Pulmonary artery endothelial cell (primary cell): ENCODE results near the gene RPS6KB2. TPM values are rescaled to one million over a fixed set of nuclear protein-coding genes. Genes with fewer than 3 reads are reported as not detected.
"Not testable (repeated sequence)": the region's sequence is repeated elsewhere in the genome, so short reads cannot be mapped to it uniquely, and the experiment has no call there.

Experiments used
- DNase-seq: peaks from one replicate; pipeline ENCODE4 v3.0.0-alpha.2; 2011; ENCODE audit warnings: low read depth, low spot score
- total RNA-seq: library from RNA; depleted of rRNA; stranded (reverse); fragments of >200 nt; gene quantifications from 2 replicates; pipeline ENCODE4 v1.2.3, GENCODE V29; 2014

RPS6KB2 gene
- total RNA-seq, 1 donor from 2014 or later, result 54.3 TPM

DNA sequence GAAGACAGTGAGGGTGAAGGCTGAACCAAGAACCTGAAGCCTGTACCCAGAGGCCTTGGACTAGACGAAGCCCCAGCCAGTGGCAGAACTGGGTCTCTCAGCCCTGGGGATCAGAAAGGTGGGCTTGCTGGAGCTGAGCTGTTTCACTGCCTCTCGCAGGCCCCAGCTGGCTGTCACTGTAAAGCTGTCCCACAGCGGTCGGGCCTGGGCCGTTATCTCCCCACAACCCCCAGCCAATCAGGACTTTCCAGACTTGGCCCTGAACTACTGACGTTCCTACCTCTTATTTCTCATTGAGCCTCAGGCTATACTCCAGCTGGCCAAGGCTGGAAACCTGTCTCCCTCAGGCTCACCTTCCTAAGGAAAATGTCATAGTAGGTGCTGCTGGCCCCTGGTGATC is 30.8 kb upstream of the RPS6KB2 start:
- DNase-seq, result no peak

DNA sequence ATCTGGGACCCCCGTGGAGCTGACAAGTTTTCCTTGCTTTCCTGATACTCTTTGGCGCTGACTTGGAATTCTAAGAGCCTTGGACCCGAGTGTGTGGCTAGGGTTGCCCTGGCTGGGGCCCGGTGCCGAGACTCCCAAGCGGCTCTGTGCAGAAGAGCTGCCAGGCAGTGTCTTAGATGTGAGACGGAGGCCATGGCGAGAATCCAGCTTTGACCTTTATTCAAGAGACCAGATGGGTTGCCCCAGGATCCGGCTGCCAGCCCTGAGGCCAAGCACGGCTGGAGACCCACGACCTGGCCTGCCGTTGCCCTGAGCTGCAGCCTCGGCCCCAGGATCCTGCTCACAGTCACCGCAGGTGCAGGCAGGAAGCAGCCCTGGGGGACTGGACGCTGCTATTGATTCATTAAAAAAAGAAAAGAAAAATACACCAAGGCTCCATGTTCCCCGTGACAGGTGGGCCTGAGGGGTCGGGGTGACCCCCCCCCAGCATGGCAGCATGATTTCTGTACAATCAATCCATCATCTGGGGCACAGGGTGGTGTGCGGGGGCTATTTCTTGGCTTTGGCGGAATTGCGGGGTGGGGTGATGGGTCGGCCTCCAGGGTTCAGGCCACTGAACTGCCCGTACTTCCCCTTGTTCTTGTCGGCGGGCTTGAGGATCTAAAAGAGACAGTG is 30.2 kb upstream of the RPS6KB2 start:
- no peak for DNase-seq

DNA sequence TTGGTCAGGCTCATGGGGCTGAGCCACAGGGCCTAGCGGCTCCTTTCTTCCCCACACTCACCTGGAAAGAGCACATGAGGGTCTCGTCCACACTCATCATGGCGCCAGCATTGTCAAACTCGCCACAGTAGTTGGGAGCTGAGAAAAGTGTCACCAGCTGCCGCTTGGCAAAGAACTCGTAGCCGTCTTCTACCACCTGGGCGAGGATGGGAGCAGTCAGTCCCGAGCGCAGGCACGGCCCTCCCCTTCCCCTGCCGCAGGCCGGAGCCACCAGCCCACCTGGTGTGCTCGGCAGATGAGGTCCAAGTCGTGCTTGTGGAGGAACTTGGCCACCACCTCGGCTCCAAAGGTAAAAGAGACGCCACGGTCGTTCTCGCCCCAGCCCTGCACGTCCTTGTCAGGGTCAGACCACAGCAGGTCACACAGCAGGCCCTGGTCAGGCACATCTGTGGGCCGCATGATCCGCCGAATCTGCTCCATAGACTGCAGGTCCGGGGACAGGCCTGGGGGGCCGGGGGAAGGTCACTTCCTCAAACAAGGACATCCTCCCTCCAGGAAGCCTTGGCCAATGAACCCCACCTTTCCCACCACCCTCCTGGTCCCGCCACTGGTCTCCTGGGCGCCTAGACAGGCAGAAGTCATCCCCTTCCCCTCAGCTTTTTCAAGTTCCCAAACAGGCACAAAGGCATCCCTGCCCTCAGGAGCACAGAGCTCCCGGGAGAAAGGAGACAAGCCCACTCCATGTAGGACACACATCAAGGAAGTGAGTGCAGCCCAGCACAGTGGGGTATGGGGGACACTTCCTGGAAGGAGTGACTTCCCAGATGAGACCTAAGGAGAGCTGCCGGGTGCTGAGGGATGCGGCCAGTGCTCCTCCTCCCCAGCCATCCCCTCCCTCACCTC is 29.4 kb upstream of the RPS6KB2 start:
- no peak for DNase-seq

DNA sequence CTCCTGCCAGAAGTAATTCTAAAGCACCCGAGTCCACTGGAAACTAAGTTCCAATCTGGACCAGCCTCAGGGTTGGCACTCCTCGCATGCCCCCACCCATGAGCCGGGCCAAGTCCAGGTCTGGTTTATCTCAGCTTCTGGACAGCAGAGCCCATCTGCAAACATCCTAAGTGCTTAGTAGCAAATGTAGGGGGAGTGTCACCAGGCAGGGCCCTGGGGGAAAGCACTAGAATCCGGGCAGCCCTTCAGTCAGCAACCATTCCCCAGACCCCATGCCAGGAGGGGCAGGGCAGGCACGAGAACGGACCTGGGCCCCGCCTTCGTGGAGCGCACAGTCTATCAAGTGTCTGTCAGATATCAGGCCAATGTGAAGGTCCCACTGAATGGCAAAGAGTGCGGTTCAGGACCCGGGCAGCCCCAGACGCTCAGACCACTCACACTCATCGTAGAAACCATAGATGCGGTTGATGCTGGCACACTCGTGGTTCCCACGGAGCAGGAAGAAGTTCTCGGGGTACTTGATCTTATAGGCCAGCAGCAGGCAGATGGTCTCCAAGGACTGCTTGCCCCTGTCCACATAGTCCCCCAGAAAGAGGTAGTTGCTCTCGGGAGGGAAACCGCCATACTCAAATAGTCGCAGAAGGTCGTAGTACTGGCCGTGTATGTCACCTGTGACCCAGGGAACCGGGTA is 27.9 kb upstream of the RPS6KB2 start:
- no peak for DNase-seq

GRCh38 chr11:67400942-67401494 is 27.3 kb upstream of the RPS6KB2 start:
- DNase-seq, result no peak

GRCh38 chr11:67401495-67402191 is 26.7 kb upstream of the RPS6KB2 start, which contains the start of gene PPP1CA:
Gene PPP1CA, minus strand, starts transcription at chr11:67401858. Its CDS starts 76 bp downstream, at chr11:67401782.
- DNase-seq, result peak; percentile 51

- DNase-seq, result not testable (repeated sequence)
These were observed 26.0 kb upstream of the RPS6KB2 start for GRCh38 chr11:67402192-67402839.

DNA sequence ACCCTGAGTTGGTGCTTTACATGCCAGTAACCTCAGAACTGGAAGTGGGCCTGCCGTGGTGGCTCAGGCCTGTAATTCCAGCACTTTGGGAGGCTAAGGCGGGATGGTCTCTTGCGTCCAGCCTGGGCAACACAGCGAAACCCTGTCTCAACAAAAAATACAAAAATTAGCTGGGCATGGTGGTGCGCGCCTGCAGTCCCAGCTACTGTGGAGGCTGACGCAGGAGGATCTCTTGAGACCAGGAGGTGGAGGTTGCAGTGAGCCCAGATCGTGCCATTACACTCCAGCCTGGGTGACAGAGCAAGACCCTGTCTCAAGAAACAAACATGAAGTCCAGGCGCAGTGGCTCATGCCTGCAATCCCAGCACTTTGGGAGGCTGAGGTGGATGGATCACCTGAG is 25.2 kb upstream of the RPS6KB2 start:
- DNase-seq, result not testable (repeated sequence)

DNA sequence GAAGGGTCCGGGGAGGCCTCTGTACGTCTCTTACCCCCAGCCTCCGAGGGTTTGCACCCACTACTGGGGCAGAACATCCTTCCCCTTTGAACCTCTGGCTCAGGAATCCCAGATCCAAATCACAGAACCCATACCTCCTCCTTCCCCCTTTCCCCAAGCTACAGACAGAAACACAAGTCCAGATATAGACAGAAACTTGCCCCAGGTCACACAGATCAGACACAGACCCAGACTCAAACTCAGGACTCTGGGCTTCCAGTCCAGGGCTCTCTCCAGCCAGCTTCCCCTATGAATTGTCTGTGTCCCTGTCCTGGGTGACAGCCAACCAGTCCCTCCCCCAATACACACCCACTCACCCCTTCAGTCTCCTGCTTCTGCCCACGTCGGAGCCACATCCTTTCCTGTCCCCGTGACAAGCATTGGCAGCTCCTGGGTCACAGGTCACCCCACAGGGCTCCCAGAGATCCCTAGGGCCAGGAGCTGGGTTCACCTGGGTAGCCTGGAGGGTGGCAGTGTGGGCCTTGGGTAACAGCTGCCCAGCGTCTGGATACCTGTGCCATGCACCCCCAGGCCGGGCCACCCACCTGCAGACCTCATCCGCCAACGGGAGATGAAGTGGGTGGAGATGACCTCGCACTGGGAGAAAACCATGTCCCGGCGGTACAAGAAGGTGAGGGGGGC is 23.6 kb upstream of the RPS6KB2 start:
- DNase-seq, result no peak

DNA sequence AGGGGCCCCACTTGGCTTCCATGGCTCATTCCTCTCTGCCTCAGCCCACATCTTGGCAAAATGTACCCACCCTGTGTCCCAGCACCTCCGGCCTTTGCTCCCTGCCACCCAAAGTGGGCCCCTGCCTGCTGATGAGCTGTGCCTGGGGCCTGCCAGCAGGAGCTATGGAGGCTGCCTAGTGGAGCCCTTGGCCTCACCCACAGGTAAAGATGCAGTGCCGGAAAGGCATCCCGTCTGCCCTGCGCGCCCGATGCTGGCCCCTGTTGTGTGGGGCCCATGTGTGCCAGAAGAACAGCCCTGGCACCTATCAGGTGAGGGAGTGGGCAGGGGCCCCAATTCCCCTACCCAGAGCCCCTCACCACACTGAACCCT is 23.1 kb upstream of the RPS6KB2 start:
- no peak for DNase-seq

GRCh38 chr11:67405688-67406339 is 22.5 kb upstream of the RPS6KB2 start:
- no peak for DNase-seq

DNA sequence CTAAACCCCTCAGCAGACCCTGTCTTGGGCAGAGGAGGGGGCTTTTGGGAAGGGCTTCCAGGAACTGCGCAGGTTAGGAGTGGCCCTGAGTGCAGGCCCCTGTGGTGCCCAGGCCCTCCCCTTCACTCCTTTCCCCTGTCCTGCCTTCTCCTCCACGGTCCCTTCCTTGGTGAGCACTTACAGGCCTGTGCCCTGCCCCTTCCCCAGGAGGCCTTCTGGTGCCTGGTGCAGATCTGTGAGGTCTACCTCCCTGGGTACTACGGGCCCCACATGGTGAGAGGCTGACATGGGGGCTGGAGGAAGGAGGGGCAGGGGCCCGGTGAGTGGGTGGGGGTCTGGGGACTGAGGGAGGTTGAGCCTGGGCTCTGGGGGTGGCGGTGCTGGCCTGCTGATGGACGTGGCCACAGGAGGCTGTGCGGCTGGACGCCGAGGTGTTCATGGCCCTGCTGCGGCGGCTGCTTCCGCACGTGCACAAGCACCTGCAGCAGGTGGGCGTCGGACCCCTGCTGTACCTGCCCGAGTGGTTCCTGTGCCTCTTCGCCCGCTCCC is 21.8 kb upstream of the RPS6KB2 start:
- DNase-seq, result no peak

DNA sequence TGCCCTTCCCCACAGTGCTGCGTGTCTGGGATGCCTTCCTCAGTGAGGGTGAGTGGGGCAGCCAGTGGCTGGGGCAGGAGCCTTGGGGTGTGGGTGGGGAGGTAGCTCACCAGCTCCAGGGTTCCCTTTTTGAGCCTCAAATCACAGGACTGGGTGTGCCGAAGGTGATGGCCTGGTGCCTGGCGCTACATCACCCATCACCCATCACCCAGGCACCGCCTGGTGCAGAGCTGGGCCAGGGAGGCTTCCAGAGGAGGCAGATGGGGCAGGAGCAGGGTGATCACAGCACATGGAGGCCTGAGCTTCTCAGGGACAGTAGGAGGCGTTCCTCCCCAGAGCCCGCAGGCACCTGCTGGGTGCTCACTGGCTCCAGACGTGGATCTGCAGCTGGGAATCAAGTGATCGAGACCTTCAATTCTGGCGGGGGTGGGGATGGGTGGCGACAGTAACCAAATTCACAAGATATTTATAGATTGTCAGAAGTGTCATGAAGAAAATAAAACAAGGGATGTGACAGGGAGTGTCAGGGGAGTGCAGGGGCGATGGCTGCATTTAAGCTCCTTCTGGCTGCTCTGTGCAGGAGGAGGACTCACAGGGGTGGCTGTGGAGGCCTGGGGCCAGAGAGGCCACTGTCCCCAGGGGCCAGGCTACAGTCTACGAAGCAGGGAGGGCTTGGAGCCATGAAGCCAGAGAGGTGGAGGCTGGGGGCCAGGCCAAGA is 21.2 kb upstream of the RPS6KB2 start:
- DNase-seq, result no peak

GRCh38 chr11:67407688-67408163 is 20.6 kb upstream of the RPS6KB2 start:
- DNase-seq, result no peak

DNA sequence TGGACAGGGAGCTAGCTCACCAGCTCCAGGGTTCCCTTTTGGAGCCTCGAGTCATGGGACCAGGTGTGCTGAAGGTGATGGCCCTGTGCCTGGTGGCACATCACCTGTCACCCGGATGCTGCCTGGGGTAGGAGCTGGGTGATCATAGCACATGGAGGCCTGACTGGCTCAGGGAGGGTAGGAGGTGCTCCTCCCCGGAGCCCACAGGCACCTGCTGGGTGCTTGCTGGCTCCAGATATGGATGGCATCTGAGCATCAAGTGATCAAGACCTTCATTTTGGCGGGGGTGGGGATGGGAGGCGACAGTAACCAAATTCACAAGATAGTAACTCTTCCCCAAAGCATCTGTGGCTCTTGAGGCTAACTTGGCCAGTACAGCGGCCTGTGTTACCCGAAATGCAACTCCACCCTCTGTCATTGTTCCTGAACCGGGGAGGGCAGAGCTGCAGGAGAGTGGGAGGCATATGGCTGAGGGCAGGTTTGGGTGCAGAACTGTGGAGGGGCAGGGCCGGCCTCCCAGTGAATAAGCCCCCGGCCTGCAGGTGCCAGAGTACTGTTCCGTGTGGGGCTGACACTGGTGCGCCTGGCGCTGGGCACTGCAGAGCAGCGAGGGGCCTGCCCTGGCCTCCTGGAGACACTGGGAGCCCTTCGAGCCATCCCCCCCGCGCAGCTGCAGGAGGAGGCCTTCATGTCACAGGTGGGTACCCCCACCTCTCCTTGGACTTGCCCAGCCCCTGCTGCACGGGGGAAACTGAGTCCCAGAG is 19.7 kb upstream of the RPS6KB2 start:
- no peak for DNase-seq

- no peak for DNase-seq
These were observed 19.0 kb upstream of the RPS6KB2 start for GRCh38 chr11:67409261-67409666.

- DNase-seq, result no peak
These were observed 18.4 kb upstream of the RPS6KB2 start for GRCh38 chr11:67409781-67410368.
